Ovary (tissue), 3 donors: Measurements from ENCODE around the gene CDK5RAP2.

Experiments used
- POLR2A ChIP-seq: fragments of 450-650 bp; IDR thresholded peaks from one replicate; pipeline ENCODE4 v1.6.1; 2017; ENCODE audit warnings: antibody characterized with exemption, mild to moderate bottlenecking, moderate library complexity
- TF ChIP-seq, protein P1 (sequence below), 3 donors: fragments of 450-650 bp in 2 of 3; fragments of 200-600 bp in 1 of 3; IDR thresholded peaks; one replicate each; pipeline versions ENCODE4 v1.5.1 to v1.8.0; 2016 to 2022; ENCODE audit warnings: antibody characterized with exemption in 3 of 3, mild to moderate bottlenecking in 1 of 3
- donor health status: DM: no; HTN: no; CAD: no.

DNA sequence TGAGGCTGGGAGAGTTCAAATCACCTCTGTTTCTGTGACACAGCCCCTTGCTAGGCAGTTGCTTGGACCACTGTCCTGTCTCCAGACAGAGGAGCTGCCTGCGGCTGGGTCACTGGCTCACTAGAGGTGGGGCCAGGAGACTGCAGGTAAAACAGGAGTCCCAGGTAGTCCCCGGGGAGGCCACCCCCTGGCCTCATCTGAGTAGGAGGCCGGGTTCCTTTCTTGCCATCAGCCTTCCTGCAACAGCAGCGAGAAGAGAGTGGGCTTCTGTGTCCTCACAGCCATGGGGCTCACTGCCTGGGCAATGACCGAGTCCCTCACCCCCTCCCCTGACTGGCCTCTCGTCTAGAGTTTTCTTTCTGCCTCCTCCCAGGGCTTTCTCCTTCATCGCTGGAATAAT is 197.5 kb downstream of the CDK5RAP2 start:
- TF ChIP-seq, protein P1, sequence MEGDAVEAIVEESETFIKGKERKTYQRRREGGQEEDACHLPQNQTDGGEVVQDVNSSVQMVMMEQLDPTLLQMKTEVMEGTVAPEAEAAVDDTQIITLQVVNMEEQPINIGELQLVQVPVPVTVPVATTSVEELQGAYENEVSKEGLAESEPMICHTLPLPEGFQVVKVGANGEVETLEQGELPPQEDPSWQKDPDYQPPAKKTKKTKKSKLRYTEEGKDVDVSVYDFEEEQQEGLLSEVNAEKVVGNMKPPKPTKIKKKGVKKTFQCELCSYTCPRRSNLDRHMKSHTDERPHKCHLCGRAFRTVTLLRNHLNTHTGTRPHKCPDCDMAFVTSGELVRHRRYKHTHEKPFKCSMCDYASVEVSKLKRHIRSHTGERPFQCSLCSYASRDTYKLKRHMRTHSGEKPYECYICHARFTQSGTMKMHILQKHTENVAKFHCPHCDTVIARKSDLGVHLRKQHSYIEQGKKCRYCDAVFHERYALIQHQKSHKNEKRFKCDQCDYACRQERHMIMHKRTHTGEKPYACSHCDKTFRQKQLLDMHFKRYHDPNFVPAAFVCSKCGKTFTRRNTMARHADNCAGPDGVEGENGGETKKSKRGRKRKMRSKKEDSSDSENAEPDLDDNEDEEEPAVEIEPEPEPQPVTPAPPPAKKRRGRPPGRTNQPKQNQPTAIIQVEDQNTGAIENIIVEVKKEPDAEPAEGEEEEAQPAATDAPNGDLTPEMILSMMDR (IDR thresholded peaks at IDR 0.05): no peak
- no peak for TF ChIP-seq POLR2A
